T follicular helper cell (primary cell): Measurements from ENCODE around the gene RGL1.

Source experiments
- DNase-seq: peaks from one replicate; pipeline ENCODE4 v3.0.0-alpha.2; 2020; ENCODE audit warnings: low read depth

RGL1 gene

DNA sequence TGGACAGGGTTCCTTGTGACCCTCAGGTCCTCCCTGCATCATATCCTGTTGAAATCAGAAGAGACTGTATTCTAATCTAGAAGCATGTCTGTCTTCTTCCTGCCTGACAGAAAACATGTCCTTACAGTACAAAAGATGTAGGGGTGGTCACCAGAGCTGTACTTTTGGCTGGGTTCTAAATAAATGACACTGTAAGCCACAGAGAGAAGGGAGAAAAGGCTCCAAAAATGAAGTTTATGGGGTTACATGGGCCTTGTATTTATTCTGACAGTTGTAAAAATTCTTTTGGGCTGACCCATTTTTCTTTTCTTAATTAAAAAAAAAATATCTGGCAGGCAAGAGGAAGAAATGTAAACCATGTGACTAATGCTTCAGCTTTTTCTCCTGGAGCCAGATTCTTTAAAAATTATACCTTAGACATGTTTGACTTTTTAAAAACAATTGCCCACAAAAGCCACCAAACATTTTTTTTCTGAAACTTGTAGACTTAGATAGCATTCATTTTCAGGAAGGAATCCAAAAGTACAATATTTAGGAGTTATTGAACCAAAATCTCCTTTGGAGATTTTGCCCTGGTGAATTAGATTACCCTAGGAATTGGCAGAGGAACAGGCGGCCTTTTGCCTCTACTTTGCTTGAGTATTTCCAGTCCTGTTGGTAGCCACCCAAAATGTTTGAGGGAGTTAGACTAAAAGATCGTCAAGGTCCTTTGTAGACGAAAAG is 17.1 kb downstream of the RGL1 start:
- no peak for DNase-seq

DNA sequence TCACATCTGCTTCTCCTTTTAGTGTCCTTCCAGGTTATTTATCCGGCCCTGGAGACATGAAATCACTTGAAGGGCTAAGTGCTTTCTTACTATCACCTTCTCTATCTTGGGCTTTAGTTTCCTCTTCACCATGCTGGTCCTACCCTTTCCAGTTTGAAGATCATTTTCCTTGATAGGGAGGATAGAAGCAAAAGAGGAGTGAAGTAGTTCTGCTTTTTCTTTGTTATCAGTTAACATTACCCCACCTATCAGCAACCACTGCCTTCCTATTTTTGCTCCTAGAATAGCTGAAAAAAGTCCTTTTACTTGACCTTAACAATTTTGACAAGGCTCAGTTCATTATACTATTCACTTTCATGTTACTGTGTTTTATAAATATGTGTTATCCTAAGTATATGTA is 19.4 kb downstream of the RGL1 start:
- no peak for DNase-seq

DNA sequence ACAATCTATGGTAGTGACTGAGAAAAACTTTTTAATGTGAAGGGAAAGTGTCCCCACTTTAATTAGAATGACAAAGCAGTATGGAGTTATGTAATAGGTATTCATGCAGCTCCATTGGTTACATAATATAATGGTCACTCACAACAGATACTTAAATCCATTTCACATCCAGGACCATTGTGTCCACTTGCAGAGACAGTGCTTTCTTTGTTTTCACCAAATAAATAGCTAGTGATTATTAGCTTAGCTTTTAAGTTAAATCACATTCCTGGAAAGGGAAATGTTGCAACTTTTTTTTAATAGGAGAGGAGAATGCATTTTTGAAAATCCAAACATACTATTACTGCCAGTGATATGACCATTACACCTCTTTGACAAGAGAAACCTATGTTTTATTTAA is 22.9 kb downstream of the RGL1 start:
- no peak for DNase-seq

DNA sequence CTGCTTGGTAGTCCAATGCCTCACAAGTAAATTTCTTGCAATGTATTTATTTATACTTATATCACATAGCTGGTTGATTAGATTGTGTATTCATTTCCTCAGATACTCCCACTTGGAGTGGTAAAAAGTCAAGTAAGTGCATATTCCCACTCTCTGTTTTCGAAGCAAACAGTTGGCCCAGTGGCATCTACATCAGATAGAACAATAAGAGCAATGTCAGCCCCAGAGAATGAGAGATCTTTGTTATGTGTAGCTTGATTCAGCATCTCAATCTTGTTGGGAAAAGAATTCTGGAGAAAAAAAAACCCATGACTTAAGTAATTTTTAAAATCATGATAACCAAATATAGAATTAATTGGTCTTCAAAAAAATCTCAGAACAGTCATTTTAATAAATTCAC is 25.5 kb downstream of the RGL1 start:
- no peak for DNase-seq

DNA sequence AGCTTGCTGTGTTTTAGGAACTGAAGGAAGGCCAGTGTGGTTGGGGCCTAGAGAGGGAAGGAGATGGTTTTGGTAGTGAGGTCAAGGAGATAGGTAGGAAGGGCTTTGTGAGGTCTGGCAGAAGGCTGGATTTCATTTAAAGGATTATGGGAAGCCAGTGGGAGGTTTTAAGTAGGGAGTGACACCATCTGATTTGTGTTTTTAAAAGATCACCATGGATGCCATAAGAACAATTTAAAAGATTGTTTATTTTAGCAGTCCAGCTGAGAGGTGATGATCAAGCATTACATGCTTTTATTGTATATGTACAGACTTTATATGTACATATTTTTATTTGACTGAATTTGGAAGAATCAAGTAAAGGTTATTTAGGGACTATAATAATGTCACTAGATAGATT is 26.4 kb downstream of the RGL1 start:
- no peak for DNase-seq

DNA sequence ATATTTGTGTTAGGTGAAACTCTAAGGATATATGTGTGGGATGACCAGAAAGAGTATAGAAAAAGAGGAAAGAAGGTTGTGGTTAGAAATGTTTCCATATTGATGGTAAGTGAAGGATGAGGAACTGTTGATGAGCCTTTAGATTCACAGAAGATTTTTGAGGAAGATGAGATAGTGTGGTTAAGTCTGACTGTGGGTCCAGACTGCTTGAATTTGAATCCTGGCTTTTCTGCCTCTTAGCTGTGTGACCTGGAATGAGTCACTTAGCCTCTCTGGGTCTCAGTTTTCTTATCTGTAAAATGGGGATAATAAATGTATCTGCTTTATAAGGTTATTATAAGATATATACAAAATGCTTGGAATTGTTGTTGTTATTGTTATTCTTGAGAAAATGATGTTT is 27.5 kb downstream of the RGL1 start:
- DNase-seq, result no peak

DNA sequence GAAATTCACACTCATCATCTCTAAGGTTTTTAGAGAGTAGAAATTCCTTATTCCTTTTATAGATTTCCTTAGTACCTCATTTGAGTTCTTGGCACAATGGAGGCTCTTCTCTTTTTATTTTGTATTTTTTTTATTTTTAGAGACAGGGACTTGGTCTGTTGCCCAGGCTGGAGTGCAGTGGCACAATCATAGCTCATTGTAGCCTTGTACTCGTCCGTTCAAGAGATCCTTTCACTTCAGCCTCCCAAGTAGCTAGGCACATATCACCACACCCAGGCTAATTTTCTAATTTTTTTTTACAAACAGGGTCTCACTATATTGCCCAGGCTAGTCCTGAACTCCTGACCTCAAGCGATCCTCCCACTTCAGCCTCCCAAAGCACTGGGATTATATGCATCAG is 29.6 kb downstream of the RGL1 start:
- DNase-seq, result no peak

DNA sequence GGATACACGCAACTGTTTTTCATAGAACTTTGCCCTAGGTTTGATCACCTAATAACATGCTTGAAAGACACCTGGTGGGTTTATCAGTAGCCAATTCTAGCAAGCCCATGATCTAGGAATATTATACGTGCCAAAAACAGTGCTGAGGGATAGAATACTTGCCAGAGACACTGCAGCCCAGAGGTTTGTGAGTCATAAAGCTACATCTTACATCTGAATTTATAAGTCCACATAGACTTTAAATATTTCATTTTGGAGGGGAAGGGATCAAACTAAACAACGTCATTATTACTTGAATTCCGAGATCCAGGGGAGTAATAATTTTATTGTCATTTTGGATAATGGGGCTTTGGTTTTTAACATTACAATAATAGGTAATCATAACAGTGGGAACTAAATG is 31.7 kb downstream of the RGL1 start:
- DNase-seq, result no peak

DNA sequence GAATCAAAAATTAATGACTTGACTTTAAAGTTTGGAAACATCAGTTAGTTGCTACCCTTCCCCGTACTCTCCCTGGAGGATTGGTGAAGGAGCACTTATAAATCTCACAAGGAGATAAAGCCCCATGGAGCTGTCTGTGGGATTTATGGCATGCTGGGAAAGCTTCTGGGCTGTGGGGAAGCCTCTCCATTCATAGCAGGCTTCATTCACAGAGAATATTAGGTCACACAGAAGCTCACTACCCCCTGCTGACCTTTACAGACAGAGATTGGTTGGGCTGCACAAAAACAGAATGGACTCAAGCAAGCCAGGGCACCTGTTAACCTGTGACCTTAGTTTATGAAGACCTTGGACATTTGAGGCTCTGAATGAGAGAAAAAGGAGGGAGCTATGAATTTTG is 32.1 kb downstream of the RGL1 start:
- DNase-seq, result no peak

DNA sequence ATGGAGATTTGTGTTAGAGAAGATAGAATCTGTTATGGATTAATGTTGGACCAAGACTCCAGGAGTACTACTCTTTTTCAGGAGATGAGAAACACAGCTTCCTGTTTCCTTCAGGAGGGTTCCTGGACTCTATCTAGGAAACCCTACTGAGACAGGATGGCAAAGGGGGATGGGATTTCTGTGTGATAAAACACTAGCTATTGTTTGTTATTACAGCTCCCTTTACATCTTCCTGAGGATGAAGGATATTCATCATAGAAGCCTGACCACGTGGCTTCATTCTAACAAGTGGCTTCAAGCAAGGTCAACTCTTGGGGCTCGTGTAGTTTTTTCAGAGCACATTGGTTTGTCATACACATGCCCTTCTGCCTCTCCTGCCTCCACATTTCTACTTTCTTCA is 33.3 kb downstream of the RGL1 start:
- DNase-seq, result no peak

DNA sequence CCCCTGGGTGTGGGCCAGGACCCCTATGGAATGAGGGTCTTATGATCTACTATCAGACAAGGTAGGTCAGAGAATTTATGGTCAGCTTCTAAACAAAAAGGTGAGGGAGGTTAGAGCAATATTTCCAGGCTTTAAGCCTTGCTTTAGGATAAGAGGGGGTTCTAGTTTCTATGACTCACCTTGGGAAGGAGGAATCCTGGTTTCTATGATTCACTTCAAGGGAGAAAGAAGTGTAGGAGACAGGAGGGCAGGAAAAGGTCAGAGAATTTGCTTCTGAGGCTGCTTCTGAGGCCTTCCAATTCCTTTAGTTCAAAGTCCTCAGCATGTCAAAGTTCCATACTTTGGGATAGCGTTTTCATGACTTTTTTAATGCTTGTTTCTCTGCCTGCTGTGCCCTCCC is 35.2 kb downstream of the RGL1 start:
- DNase-seq, result no peak

DNA sequence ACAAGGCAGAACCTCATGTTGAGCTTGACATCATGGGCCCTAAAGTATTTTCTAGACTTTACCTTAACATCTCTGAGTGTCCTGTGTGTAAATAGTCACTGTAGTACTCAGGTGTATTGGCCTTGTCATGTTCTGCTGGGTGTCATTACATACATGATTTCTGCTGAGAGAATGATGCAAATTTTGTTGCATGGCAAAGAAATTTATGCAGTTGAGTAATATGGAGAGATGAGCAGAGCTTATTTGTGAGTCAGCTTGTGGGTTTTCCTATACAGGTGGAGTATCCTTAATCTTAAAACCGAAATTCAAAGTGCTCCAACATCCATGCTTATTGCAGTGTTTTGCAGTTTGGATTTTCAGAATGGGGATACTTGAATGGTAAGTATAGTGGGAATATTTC is 36.6 kb downstream of the RGL1 start:
- DNase-seq, result no peak

DNA sequence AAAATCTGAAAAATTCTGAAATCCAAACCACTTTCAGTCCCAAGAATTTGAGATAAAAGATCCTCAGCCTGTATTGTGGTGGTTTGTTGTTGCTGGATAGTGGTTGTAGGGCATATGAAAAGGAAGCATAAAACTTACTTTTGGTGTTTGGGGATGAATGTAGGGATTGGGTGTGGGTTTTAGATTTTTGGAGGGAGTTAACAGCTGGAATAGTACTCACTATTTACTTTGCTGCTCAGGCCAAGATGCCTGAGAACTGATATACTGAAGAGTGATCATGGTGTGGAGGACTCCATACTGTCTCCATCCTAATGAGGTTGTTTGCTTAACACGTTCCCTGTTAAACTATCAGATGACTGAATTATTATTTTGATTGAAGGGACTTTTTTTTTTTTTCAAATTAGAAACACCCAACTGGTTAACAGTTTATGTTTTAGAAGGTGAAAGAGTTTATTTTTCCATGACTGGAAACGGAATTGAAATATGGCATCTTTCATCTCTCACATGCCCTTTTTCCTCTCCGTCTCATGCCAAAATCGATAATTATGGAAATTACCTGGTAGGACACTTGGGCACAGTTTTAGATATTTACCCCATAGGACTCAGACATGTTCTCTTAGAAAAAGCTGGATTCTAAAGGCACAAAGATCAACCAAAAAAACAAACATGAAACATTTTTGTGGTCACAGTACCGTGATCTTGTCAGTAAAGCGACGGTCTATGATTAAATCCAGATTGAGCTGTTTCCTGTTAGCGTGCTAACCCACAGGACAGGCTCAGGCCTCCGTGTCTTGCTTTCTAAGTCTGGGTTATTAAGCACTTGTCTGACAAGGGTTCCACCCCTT is 37.3 kb downstream of the RGL1 start:
- DNase-seq, result no peak

DNA sequence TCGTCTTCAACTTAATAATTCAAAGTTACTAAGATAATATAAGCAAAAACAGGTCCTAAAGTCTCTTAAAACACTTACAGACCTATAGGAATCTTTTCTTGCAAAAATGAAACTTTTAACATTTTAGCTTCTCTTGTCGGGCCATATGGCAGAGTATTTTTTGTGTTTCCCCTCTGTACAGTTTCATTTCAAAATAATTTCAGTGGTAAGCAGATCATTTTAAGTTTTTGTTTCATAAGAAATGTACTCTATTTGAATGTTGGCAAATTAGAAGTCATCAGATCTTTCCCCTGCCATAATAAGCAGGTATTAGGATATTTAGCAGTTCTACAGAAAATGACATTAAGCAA is 37.9 kb downstream of the RGL1 start:
- DNase-seq, result no peak

DNA sequence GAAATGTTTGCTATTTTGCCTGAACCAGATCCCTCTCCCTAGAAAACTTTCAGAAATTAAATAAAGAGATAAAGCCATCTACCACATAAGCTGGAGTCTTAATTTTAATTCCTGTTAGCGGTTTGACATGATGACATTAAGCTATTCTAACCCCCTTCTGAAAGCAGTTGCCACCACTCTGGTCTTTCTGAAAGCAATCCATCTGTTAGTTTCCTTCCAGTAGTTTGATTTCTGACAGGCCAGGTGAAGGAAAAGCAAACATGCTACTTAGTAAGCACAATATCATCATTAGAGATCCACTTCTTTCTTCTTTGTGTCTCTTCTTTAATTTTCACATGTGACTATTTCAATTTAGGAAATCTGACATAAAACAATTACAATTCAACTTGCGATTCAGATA is 39.9 kb downstream of the RGL1 start:
- DNase-seq, result no peak

DNA sequence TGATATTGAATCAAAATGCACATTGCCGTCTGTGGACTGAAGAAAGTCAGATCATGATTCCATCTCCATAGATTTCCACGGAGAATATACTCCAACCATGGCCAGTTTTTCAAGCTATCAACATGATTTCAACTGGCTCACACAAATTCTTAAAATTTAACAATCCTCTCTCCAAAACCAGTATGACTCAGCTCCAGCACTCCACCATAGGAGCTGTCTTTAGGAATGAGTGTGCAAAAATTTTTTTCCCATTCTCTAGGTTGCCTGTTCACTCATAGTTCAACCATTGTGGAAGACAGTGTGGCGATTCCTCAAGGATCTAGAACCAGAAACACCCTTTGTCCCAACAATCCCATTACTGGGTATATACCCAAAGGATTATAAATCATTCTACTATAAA is 40.8 kb downstream of the RGL1 start:
- no peak for DNase-seq

DNA sequence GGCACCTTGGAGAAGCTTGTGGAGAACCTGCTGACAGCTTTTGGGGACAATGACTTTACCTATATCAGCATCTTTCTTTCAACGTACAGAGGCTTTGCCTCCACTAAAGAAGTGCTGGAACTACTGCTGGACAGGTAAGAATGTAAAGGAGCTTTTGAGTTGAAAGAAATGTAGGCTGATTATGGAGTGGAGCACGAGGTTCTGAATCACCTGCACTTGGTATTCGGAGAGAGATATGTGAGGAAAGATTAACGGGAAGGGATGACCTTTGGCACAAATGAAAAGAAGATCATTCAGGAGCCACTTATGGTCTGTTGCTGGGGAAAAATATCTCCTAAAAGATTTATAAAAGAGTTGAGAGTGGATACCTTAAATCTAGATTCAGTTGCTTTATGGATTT is 42.7 kb downstream of the RGL1 start:
- DNase-seq, result no peak

DNA sequence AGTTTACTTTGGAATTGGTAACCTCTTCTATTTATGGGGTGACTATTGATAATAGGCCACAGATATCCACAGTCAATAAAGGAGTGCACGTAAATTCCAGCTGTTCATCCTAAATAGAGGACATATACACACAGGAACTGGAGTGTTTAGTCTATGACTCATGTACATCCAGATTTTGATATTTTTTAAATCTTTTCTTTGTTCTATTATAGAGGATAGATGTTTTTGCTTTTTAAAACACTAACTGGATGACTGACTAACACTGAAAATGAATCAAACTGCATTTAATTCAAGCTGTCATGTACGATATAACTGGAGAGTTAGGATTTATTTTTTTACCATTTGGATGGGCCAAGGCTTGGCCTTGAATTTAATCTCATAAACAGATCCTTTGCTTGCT is 45.9 kb downstream of the RGL1 start:
- DNase-seq, result no peak

DNA sequence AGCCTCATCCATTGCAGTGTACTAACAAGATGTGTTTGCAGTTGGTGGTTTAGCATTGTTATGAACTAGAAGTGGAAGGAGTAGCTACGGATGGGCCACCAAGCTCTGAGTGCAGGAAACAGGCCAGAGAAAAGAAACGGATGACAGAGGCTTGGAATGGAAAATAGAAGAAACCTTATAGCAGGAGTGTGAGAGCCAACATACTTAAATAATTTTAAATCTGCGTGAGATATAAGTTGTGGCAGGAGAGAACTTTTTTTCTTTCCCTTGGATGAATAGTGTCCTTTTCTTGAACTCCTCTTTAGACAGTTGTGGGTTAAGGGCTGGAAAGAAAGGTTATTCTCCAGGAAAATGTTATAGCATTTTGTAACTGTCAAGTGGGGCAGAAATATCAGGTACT is 54.2 kb downstream of the RGL1 start:
- DNase-seq, result no peak

DNA sequence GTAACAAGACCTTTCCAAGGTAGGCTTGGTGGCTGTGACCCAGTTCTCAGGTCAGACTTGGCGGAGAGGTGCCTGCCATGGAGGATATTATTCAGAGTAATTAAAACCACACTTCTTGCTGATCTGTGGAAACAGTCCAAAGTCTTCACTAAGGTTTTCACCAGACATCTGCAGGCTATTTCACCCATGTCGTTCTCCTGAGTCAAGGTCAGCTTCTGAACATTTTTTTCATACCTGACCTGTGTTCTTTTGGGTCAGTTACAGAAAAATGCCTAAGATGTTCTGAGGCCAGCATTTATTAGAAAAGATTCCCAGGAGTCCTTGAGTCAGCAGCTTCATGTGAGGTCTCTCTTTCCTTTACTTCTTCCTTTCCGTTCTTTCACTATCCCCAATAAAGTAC is 54.9 kb downstream of the RGL1 start:
- DNase-seq, result no peak

DNA sequence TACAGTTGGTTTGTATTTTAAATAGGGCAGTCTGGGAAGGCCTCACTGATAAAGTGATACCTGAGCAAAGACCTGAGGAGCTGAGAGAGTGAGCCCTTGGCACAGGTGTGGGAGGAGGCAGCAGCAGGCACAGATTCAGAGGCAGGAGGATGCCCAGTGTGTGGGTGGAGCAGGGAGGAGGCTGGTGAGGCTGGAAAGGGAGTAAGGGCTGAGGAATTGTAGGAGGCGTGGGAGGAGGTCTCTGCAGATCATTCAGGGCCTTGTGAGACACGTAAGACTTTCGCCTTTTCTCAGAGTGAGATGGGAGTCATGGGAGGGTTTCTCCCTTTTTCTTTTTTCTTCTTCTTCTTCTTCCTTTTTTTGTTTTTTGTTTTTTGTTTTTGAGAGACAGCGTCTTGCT is 58.0 kb downstream of the RGL1 start:
- DNase-seq, result no peak

DNA sequence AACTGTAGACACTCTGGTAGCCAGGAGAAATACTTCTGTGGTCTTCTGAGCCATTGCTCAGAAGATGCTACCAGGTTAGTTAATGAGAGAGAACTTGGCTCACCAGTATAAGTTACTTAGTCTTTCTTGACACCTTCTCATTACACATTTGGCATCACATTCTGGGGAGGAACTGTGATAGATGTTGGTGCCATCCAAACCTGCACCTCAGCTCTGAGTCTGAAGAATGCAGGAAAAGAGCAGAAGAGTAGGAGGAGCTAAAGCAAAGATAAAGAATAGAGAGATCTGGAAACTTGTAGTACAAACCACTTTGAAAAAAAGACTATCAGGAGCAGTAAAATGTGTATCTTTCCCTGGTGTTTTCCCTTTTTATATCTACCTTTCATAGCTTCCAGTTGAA is 58.9 kb downstream of the RGL1 start:
- DNase-seq, result no peak

DNA sequence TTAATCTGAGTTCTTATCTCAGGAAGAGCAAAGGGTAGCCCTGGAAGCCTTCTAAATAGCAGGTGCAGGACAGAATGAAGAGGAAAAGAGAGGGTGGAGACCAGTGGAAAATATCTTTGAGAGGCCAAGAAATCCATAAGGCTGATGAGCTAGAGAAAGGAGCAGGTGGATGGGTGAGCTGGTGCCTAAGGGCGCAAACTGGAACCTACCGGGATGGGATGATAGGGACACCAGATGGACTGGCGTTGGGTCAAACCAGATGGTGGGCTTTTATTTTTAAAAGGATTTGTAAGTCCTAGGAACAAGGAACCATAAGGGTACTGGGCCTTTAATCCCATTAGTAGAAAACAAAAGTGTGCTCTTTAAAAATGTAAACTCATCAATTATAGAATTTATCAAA is 59.7 kb downstream of the RGL1 start:
- DNase-seq, result no peak

DNA sequence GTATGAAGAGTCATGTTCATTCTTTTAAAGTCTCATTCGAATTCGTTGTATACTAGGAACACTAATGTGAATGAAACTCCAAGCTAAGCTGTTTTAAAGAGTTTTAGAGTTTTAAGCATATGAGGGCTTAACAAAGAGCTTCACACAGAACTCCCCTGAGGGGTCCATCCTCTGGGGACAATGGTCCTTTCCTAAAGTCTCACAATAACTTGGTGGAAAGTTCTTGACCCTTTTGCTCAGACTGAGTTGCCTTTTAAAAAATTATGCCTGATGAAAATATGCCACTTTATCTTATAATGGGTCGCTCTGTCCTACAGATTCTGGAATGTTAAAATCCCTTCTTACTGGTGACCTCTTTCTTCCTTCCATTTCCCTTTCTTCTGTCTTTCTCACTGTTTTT is 64.3 kb downstream of the RGL1 start:
- DNase-seq, result no peak
